Prostate gland (tissue), 2 donors: ENCODE data around the gene TCF7L2. TPM values are rescaled to one million over a fixed set of nuclear protein-coding genes. Genes with fewer than 3 reads are reported as not detected.

ENCODE experiments used
- DNase-seq: peaks from one replicate; pipeline ENCODE4 v3.0.0-alpha.2; 2019; ENCODE audit warnings: low spot score
- H3K27ac ChIP-seq, 2 donors: fragments of 200-600 bp; sonication (generic); 2 replicates each; pipeline ENCODE4 v1.5.1; 2017 to 2019
- H3K27me3 ChIP-seq: fragments of 200-600 bp; sonication (generic); replicated peaks from 2 replicates; pipeline ENCODE4 v1.5.1; 2019; ENCODE audit not compliant: insufficient read depth
- H3K36me3 ChIP-seq, 2 donors: fragments of 200-600 bp; sonication (generic); 1 replicate in 1 of 2; 2 replicates in 1 of 2; pipeline versions ENCODE4 v1.5.1 to v1.8.1; 2017 to 2019
- H3K4me1 ChIP-seq: fragments of 200-600 bp; sonication (generic); replicated peaks from 2 replicates; pipeline ENCODE4 v1.5.1; 2019
- H3K4me3 ChIP-seq, 2 donors: fragments of 200-600 bp; sonication (generic); 2 replicates each; pipeline ENCODE4 v1.5.1; 2017 to 2019
- H3K9me3 ChIP-seq: fragments of 200-600 bp; sonication (generic); 2 replicates; pipeline ENCODE4 v1.5.1; 2017
- POLR2A ChIP-seq: fragments of 450-650 bp; IDR thresholded peaks from one replicate; pipeline ENCODE4 v1.6.1; 2016; ENCODE audit warnings: antibody characterized with exemption, mild to moderate bottlenecking
- POLR2AphosphoS5 ChIP-seq: sonication (generic); formaldehyde crosslinking; IDR thresholded peaks from one replicate; pipeline ENCODE4 v1.6.1; 2017; ENCODE audit warnings: antibody characterized with exemption
- WGBS: methylation state at CpG from one replicate; pipeline ENCODE4 v1.1.5; 2018; 5-methylcytosine and 5-hydroxymethylcytosine counted together
- intact Hi-C: fragments of 100-400 bp; cut with DNase I; formaldehyde crosslinking; loops from one replicate; pipeline ENCODE4 v1.14.2; 2022
- total RNA-seq, 2 donors: library from RNA; depleted of rRNA; stranded (reverse); fragments of >200 nt; gene quantifications; one replicate each; pipeline ENCODE4 v1.1.0, GENCODE V29; 2016
- TF ChIP-seq, protein P1 (sequence below), 4 experiments: fragments of 200-600 bp in 2 of 4; fragments of 450-650 bp in 2 of 4; sonication (generic) in 2 of 4; IDR thresholded peaks; 1 replicate in 3 of 4; 2 replicates in 1 of 4; pipeline ENCODE4 v1.5.1; 2016 to 2019; ENCODE audit warnings: antibody characterized with exemption in 4 of 4, mild to moderate bottlenecking in 2 of 4, moderate library complexity in 2 of 4

TCF7L2 gene
- total RNA-seq, 2 donors from 2014 or later: 9.8 to 29.8 TPM

- DNase-seq: no peak
- intact Hi-C loops: no loop called here
- 87% methylated on average over 12 of the region's 12 CpGs for WGBS
- H3K4me3 ChIP-seq: no peak overlapping the region
- H3K4me1 ChIP-seq: no peaks in the 10 kb centered on the region
- no peaks in the 10 kb centered on the region for H3K27me3 ChIP-seq
- TF ChIP-seq POLR2A (no peak), POLR2AphosphoS5 (no peak)
- TF ChIP-seq, protein P1, sequence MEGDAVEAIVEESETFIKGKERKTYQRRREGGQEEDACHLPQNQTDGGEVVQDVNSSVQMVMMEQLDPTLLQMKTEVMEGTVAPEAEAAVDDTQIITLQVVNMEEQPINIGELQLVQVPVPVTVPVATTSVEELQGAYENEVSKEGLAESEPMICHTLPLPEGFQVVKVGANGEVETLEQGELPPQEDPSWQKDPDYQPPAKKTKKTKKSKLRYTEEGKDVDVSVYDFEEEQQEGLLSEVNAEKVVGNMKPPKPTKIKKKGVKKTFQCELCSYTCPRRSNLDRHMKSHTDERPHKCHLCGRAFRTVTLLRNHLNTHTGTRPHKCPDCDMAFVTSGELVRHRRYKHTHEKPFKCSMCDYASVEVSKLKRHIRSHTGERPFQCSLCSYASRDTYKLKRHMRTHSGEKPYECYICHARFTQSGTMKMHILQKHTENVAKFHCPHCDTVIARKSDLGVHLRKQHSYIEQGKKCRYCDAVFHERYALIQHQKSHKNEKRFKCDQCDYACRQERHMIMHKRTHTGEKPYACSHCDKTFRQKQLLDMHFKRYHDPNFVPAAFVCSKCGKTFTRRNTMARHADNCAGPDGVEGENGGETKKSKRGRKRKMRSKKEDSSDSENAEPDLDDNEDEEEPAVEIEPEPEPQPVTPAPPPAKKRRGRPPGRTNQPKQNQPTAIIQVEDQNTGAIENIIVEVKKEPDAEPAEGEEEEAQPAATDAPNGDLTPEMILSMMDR (IDR thresholded peaks at IDR 0.05): no peak
- H3K27ac ChIP-seq: no peak overlapping the region
- H3K9me3 ChIP-seq: no peaks in the 10 kb centered on the region
- no peaks in the 10 kb centered on the region for H3K36me3 ChIP-seq
Observed at GRCh38 chr10:113011592-113012374, 61.7 kb downstream of the TCF7L2 start.

GRCh38 chr10:113015201-113015600 lies 65.2 kb downstream of the TCF7L2 start:
- TF ChIP-seq, protein P1 (IDR thresholded peaks at IDR 0.05): no peak
- TF ChIP-seq POLR2A (no peak), POLR2AphosphoS5 (no peak)
- intact Hi-C loops: no loop called here
- no peaks in the 10 kb centered on the region for H3K27me3 ChIP-seq
- WGBS: 57% methylated on average over 4 of the region's 4 CpGs
- no peak overlapping the region for H3K4me3 ChIP-seq
- no peaks in the 10 kb centered on the region for H3K9me3 ChIP-seq
- DNase-seq: no peak
- H3K4me1 ChIP-seq: peaks cover 8% of the 10 kb centered on the region
- H3K27ac ChIP-seq: no peak overlapping the region
- H3K36me3 ChIP-seq: no peaks in the 10 kb centered on the region

DNA sequence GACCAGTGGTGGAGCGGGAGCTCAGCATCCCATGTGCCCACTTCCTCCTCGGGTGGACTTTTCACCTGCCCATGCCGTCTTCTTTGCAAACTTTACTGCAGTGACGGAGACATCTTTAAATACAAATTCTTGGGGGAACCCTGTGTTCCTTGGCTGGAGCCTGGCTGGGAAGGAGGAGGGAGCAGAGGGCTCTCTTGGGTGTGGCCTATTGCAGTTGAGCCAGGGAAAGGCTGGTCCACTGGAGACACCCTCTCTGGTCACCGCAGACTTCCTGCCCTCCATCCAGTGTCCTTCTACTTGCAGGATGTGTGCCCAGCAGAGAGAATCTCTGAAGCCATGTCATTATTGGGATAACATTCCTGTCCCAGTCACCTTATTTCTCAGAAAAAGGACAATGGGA lies 67.3 kb downstream of the TCF7L2 start:
- WGBS: 51% methylated on average over 5 of the region's 5 CpGs
- intact Hi-C loops: no loop called here

DNA sequence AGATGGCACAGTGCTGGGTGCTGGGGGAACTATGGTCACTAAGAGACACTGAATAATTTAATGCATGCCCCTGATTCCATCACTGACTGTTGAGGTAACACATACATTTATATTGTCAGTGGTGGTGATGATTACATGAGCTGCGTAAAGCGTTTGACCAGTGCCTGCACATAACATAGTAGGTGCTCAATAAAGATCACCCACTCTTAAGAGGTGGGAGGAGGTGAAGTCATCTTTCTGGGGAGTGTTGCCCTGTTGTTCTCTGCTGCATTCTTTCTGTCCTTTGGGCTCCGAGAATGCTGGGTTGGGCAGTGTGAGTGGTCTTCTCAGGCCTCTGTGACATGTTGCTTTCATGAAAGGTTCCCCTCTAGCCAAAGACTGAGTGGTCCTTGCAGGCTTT lies 68.0 kb downstream of the TCF7L2 start:
- Histone ChIP-seq H3K27me3 (no peaks in the 10 kb centered on the region), H3K27ac (no peak overlapping the region), H3K4me1 (peaks cover 8% of the 10 kb centered on the region), H3K4me3 (no peak overlapping the region), H3K9me3 (no peaks in the 10 kb centered on the region), H3K36me3 (no peaks in the 10 kb centered on the region)
- DNase-seq: no peak
- WGBS: 96% methylated on average over 3 of the region's 3 CpGs
- TF ChIP-seq POLR2AphosphoS5: no peak
- TF ChIP-seq POLR2A: no peak
- TF ChIP-seq, protein P1 (IDR thresholded peaks at IDR 0.05): no peak
- intact Hi-C loops: no loop called here

More for the DNA sequence above, 67.3 kb downstream of the TCF7L2 start:
- Histone ChIP-seq H3K4me1 (peaks cover 8% of the 10 kb centered on the region), H3K9me3 (no peaks in the 10 kb centered on the region), H3K4me3 (no peak overlapping the region), H3K27ac (no peak overlapping the region), H3K27me3 (no peaks in the 10 kb centered on the region), H3K36me3 (no peaks in the 10 kb centered on the region)
- TF ChIP-seq, protein P1 (IDR thresholded peaks at IDR 0.05): no peak
- TF ChIP-seq POLR2AphosphoS5 (no peak), POLR2A (no peak)
- no peak for DNase-seq

GRCh38 chr10:113019096-113019495 lies 69.0 kb downstream of the TCF7L2 start:
- peaks cover 8% of the 10 kb centered on the region for H3K4me1 ChIP-seq
- no peak overlapping the region for H3K27ac ChIP-seq

More at GRCh38 chr10:113019096-113019495, 69.0 kb downstream of the TCF7L2 start:
- no peak for DNase-seq
- H3K27me3 ChIP-seq: no peaks in the 10 kb centered on the region
- TF ChIP-seq, protein P1 (IDR thresholded peaks at IDR 0.05): no peak
- TF ChIP-seq POLR2A: no peak
- TF ChIP-seq POLR2AphosphoS5: no peak
- H3K36me3 ChIP-seq: no peaks in the 10 kb centered on the region
- intact Hi-C loops: no loop called here
- H3K9me3 ChIP-seq: no peaks in the 10 kb centered on the region
- WGBS: 65% methylated on average over 8 of the region's 8 CpGs
- no peak overlapping the region for H3K4me3 ChIP-seq
